Head of caudate nucleus (tissue), 42 donors: ENCODE results near the gene RNU1-2.
A peak's percentile ranks its signal among the peaks of the same experiment; 100 is the strongest.
"Not testable (repeated sequence)": the region's sequence is repeated elsewhere in the genome, so short reads cannot be mapped to it uniquely, and the experiment has no call there.

Experiments used
- DNase-seq, 42 donors: peaks; one replicate each; pipeline versions ENCODE4 v3.0.0 to v3.0.0-alpha.2; 2020 to 2021; ENCODE audit warnings: mixed read lengths in 7 of 42
- intact Hi-C: fragments of 100-400 bp; cut with DNase I; formaldehyde crosslinking; loops from one replicate; pipeline ENCODE4 v1.15.0; 2022

The RNU1-2 gene

DNA sequence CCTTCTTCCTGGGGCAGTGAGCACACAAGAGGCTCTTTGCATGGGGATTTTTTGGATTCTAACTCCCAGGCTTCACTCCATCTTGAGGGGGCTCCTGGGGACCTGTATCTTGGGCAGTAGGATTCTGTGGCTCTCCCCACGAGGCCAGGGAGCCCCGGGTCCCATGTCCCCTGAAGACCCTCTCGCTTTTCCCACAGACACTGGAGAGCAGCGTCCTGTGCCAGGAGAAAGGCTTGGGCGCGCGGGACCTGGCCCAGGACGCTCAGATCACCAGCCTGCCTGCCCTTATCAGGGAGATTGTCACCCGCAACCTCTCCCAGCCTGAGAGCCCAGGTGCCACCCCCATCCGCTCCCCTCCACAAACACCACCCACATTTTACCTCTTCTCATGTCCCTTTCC lies 26.7 kb downstream of the RNU1-2 start:
- intact Hi-C loops = no loop called here
- no peak for DNase-seq

GRCh38 chr1:16922885-16923431 lies 27.2 kb downstream of the RNU1-2 start:
- DNase-seq = peak in 1 of 42 donors; percentile 38
- intact Hi-C loops = no loop called here

GRCh38 chr1:16924216-16924918 lies 28.6 kb downstream of the RNU1-2 start:
- intact Hi-C loops = no loop called here
- no peak for DNase-seq

- intact Hi-C loops = no loop called here
- no peak for DNase-seq
Measured at GRCh38 chr1:16924919-16925477, 29.2 kb downstream of the RNU1-2 start.

GRCh38 chr1:16925635-16926490 lies 30.1 kb downstream of the RNU1-2 start:
- intact Hi-C loops = no loop called here
- DNase-seq = peak in 2 of 42 donors; percentile 22 to 59

GRCh38 chr1:16926491-16927073 lies 30.8 kb downstream of the RNU1-2 start:
- intact Hi-C loops = no loop called here
- DNase-seq = peak in 13 of 42 donors; percentile 17 to 67 (median 56)

DNA sequence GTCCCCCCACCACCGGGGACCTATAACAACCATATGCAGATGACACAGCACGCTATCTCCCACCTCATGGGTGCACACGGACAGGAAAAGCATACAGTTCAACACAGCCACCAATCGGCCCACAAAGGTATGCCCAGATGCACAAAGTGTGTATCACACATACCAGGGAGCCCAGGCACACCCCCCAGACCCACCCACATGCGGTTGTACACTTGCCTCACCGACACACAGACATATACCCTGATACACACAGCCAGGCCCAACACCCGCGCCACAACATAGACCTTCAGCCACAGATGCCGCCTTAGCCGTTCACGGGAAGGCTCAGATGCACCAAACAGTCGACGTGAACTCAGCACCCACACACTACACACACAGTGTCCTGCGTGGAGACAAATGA lies 31.5 kb downstream of the RNU1-2 start:
- DNase-seq = no peak
- intact Hi-C loops = no loop called here

DNA sequence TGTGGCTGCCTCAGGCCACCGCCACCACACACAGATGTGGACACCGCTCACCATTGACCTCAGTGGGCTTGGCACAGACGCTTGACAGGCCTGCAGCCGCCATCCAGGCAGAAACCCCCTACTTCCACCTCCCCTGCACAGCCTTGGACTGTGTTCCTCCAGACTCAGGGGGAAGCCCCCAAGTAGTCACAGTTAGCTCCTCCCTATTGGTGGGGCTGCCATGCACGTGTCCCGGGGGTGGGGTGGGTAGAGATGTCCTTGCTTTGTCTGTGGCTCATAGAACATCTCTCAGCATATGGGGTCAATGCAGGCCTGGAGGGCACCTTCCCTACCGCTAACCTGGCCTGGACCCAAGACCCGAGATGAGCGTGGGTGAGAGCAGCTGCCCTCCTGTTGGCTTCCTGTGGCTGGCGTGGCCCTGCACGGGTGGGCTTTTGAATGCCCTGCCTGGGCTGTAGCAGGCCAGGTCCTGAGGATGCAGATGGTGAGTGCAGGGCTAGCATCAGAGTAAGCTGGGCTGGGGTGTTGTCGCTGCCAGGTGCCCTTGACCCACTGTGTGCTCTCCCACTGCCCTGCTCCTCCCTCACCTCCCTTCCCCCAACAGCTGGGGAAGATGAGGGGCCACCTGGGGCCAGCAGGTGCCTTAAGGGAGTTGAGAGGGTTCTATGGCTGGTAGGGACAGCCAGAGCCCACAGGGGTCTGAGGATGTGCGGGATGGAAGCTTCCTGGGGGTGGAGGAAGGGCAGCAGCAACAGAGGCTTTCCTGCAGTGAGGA lies 32.1 kb downstream of the RNU1-2 start:
- intact Hi-C loops = no loop called here
- no peak for DNase-seq

DNA sequence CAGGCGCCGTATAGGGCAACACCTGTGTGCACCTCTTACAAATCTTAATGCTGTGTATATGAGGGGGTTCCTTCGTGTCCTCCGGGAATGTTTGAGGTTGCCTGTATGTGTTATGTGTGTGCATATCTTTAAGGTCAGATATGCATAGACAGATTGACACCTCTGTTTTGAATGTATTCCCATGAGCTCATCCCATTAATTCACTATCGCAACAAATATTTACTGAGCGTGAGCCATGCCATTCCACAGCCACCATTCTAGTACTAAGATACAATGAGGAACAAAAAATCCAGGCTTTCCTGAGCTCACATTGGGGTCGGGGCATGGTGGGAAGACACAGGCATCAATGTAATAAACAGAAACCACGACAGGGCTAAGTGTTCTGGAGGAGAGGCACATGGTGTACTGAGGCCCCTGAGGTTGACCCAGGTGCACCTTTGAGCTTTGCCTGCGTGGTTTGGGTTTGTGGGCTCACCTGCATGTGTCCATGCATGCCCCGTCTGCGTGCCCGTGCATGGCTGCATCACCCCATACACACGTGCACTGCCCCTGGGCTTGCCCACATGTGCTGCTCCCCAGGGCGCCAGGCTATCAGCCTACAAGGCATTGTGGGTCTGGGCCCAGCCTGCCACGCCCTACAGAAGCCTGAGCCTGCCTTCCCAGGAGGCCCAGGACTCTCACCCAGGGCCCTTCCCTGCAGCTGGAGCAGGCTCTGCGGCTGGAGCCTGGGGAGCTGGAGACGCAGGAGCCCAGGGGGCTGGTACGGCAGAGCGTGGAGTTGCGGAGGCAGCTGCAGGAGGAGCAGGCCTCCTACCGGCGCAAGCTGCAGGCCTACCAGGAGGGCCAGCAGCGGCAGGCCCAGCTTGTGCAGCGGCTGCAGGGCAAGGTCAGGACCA lies 33.6 kb downstream of the RNU1-2 start:
- intact Hi-C loops = not testable (repeated sequence)

GRCh38 chr1:16931206-16931934 lies 35.6 kb downstream of the RNU1-2 start:
- intact Hi-C loops, DNase-seq: not testable (repeated sequence)

More for the DNA sequence above, 33.6 kb downstream of the RNU1-2 start:
- not testable (repeated sequence) for DNase-seq

- intact Hi-C loops = not testable (repeated sequence)
- DNase-seq = peak in 10 of 42 donors; percentile 37 to 76 (median 60)
Measured at GRCh38 chr1:16933945-16934344, 38.2 kb downstream of the RNU1-2 start.

GRCh38 chr1:16936580-16936979 lies 40.8 kb downstream of the RNU1-2 start:
- intact Hi-C loops, DNase-seq: not testable (repeated sequence)

GRCh38 chr1:16938351-16939321 lies 42.9 kb downstream of the RNU1-2 start:
- intact Hi-C loops = no loop called here

DNA sequence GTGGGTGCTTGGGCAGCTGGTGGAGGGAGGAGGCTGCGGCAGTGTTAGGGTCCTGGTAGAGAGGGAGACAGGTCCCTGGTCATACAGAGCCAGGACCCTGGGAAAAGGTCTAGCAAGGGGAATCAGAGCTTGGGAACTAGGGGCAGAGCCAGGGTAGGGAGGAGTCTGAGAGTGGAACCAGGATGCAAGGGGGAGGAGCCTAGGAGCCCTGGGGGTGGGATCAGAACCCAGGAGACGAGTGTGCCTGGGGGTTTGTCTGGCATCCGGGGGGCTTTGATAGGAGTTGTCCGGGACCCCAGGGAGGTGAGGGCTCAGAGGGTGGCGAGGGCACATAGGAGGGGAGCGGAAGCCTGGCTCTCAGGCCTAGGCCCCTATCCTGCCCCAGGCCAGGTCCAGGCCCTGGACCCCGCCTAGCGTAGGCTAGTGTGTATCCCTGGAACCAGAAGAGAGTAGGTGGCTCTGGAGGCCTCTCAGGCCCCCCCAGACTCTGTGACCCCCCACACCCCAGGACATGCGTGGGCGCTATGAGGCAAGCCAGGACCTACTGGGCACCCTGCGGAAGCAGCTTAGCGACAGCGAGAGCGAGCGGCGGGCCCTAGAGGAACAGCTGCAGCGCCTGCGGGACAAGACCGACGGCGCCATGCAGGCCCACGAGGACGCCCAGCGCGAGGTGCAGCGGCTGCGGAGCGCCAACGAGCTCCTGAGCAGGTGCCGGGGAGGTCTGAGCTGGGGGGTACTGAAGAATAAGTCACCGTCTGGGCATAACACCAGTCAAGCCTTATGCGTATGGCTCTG lies 43.8 kb downstream of the RNU1-2 start:
- DNase-seq, intact Hi-C loops: not testable (repeated sequence)

More at GRCh38 chr1:16938351-16939321, 42.9 kb downstream of the RNU1-2 start:
- no peak for DNase-seq

DNA sequence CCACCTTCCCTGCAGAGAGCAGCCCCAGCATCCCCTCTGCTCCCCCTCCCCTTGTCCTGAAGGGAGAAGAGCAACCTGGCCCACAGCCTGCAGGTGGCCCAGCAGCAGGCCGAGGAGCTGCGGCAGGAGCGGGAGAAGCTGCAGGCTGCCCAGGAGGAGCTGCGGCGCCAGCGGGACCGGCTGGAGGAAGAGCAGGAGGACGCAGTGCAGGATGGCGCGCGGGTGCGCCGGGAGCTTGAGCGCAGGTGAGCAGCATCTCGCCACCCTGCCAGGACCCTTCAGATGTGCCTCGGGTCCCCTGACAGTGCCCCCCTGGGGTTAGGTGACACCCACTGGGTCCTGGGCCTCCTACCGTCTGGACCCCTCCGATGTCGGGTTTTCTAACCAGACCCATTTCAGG lies 48.3 kb downstream of the RNU1-2 start:
- DNase-seq = no peak
- intact Hi-C loops = no loop called here
